H9 (cell line): Measurements from ENCODE around the gene LYSMD2. TPM values are rescaled to one million over a fixed set of nuclear protein-coding genes. Genes with fewer than 3 reads are reported as not detected.

ENCODE experiments used
- DNase-seq: peaks from one replicate; pipeline ENCODE4 v3.0.0-alpha.2; 2017
- H2AFZ ChIP-seq: one replicate; pipeline ENCODE4 v1.6.1; 2013; ENCODE audit warnings: mild to moderate bottlenecking, low read length, control low read depth, moderate library complexity
- H2AK5ac ChIP-seq: 2 replicates; pipeline ENCODE4 v1.6.1; 2013; ENCODE audit warnings: low read length, control low read depth, mixed read lengths; ENCODE audit not compliant: insufficient read length
- H2BK120ac ChIP-seq: one replicate; pipeline ENCODE4 v1.6.1; 2013; ENCODE audit warnings: low read depth, mild to moderate bottlenecking, low read length, control low read depth, inconsistent platforms; ENCODE audit not compliant: poor library complexity, severe bottlenecking
- H2BK12ac ChIP-seq: 2 replicates; pipeline ENCODE4 v1.6.1; 2013; ENCODE audit warnings: low read length, control low read depth, mixed read lengths, low read depth; ENCODE audit not compliant: insufficient read length
- H2BK15ac ChIP-seq: 2 replicates; pipeline ENCODE4 v1.6.1; 2013; ENCODE audit warnings: low read depth, low read length, control low read depth
- H2BK20ac ChIP-seq: one replicate; pipeline ENCODE4 v1.6.1; 2013; ENCODE audit warnings: low read depth, mild to moderate bottlenecking, low read length, control low read depth, inconsistent platforms; ENCODE audit not compliant: poor library complexity, severe bottlenecking
- H2BK5ac ChIP-seq: 2 replicates; pipeline ENCODE4 v1.6.1; 2013; ENCODE audit warnings: low read length, control low read depth, mixed read lengths; ENCODE audit not compliant: insufficient read length
- H3K14ac ChIP-seq: 2 replicates; pipeline ENCODE4 v1.6.1; 2013; ENCODE audit warnings: low read length, control low read depth; ENCODE audit not compliant: insufficient read depth
- H3K18ac ChIP-seq: 2 replicates; pipeline ENCODE4 v1.6.1; 2013; ENCODE audit warnings: low read depth, mild to moderate bottlenecking, mixed read lengths, low read length, control low read depth; ENCODE audit not compliant: insufficient read length
- H3K23ac ChIP-seq: 2 replicates; pipeline ENCODE4 v1.6.1; 2013; ENCODE audit warnings: low read length, control low read depth, mixed read lengths, low read depth; ENCODE audit not compliant: insufficient read length
- H3K23me2 ChIP-seq: 2 replicates; pipeline ENCODE4 v1.6.1; 2013; ENCODE audit warnings: low read depth, mild to moderate bottlenecking, mixed read lengths, low read length, control low read depth; ENCODE audit not compliant: insufficient read length, poor library complexity, severe bottlenecking
- H3K27ac ChIP-seq: 2 replicates; pipeline ENCODE4 v1.5.1; 2013; ENCODE audit warnings: low read length, control low read depth, mixed read lengths, low read depth; ENCODE audit not compliant: insufficient read length
- H3K27me3 ChIP-seq: 2 replicates; pipeline ENCODE4 v1.6.1; 2013; ENCODE audit warnings: low read length, control low read depth, inconsistent platforms; ENCODE audit not compliant: insufficient read depth
- H3K4ac ChIP-seq: 2 replicates; pipeline ENCODE4 v1.6.1; 2013; ENCODE audit warnings: low read depth, mild to moderate bottlenecking, control low read depth, inconsistent platforms, low read length, moderate library complexity
- H3K4me1 ChIP-seq: 2 replicates; pipeline ENCODE4 v1.6.1; 2013; ENCODE audit warnings: low read length, control low read depth, inconsistent platforms; ENCODE audit not compliant: insufficient read depth
- H3K4me2 ChIP-seq: 2 replicates; pipeline ENCODE4 v1.6.1; 2013; ENCODE audit warnings: low read length, control low read depth, mixed read lengths; ENCODE audit not compliant: insufficient read length, insufficient read depth
- H3K56ac ChIP-seq: 2 replicates; pipeline ENCODE4 v1.6.1; 2013; ENCODE audit warnings: low read depth, mild to moderate bottlenecking, mixed read lengths, low read length, control low read depth; ENCODE audit not compliant: insufficient read length
- H3K79me1 ChIP-seq: 2 replicates; pipeline ENCODE4 v1.6.1; 2013; ENCODE audit warnings: low read depth, mild to moderate bottlenecking, moderate library complexity, low read length, control low read depth, inconsistent platforms; ENCODE audit not compliant: insufficient read depth, poor library complexity, severe bottlenecking
- H3K79me2 ChIP-seq: 2 replicates; pipeline ENCODE4 v1.6.1; 2013; ENCODE audit warnings: low read length, control low read depth, inconsistent platforms; ENCODE audit not compliant: insufficient read depth
- H3K9ac ChIP-seq: 2 replicates; pipeline ENCODE4 v1.6.1; 2013; ENCODE audit warnings: low read length, control low read depth, mixed read lengths; ENCODE audit not compliant: insufficient read length; ENCODE audit errors: extremely low read depth
- H3K9me3 ChIP-seq: one replicate; pipeline ENCODE4 v1.6.1; 2013; ENCODE audit warnings: low read depth, low read length, inconsistent platforms; ENCODE audit not compliant: control insufficient read depth
- H3T11ph ChIP-seq: one replicate; pipeline ENCODE4 v1.6.1; 2013; ENCODE audit warnings: mild to moderate bottlenecking, low read length, control low read depth, inconsistent platforms
- H4K20me1 ChIP-seq: one replicate; pipeline ENCODE4 v1.6.1; 2013; ENCODE audit not compliant: control insufficient read depth, insufficient read length, insufficient read depth
- H4K5ac ChIP-seq: 2 replicates; pipeline ENCODE4 v1.6.1; 2013; ENCODE audit warnings: low read depth, mild to moderate bottlenecking, mixed read lengths, low read length, control low read depth; ENCODE audit not compliant: insufficient read length
- H4K8ac ChIP-seq: replicated peaks from 2 replicates; pipeline ENCODE4 v1.6.1; 2013; ENCODE audit warnings: low read length, control low read depth, mixed read lengths, low read depth; ENCODE audit not compliant: insufficient read length
- H4K91ac ChIP-seq: 2 replicates; pipeline ENCODE4 v1.6.1; 2013; ENCODE audit warnings: low read depth, mild to moderate bottlenecking, moderate library complexity, mixed read lengths, low read length, control low read depth; ENCODE audit not compliant: insufficient read length
- H3K27ac Mint-ChIP-seq, 3 experiments: 2 replicates in 2 of 3; 3 replicates in 1 of 3; pipeline ENCODE4 v1.8.0; 2020 to 2021; ENCODE audit warnings: mixed read lengths in 3 of 3, mild to moderate bottlenecking in 1 of 3, moderate library complexity in 1 of 3
- H3K27me3 Mint-ChIP-seq: 2 replicates; pipeline ENCODE4 v1.8.0; 2021; ENCODE audit warnings: low read depth, mild to moderate bottlenecking, moderate library complexity, mixed read lengths
- H3K36me3 Mint-ChIP-seq, 3 experiments: 2 replicates in 2 of 3; 3 replicates in 1 of 3; pipeline ENCODE4 v1.8.0; 2020 to 2021; ENCODE audit warnings: low read depth in 3 of 3, mixed read lengths in 3 of 3; ENCODE audit not compliant: insufficient read depth in 1 of 3
- H3K4me1 Mint-ChIP-seq, 2 experiments: 2 replicates each; pipeline ENCODE4 v1.8.0; 2020; ENCODE audit warnings: mixed read lengths in 2 of 2
- H3K4me3 Mint-ChIP-seq, 2 experiments: 2 replicates in 1 of 2; 3 replicates in 1 of 2; pipeline ENCODE4 v1.8.0; 2020 to 2021; ENCODE audit warnings: mild to moderate bottlenecking in 2 of 2, mixed read lengths in 2 of 2, moderate library complexity in 1 of 2
- H3K9me3 Mint-ChIP-seq, 2 experiments: 2 replicates in 1 of 2; 3 replicates in 1 of 2; pipeline ENCODE4 v1.8.0; 2020; ENCODE audit warnings: mild to moderate bottlenecking in 2 of 2, mixed read lengths in 2 of 2, moderate library complexity in 1 of 2
- CTCF ChIP-seq: fragments of 200-600 bp; sonication (generic); conservative IDR thresholded peaks from 3 replicates; pipeline ENCODE4 v1.8.0; 2021; ENCODE audit warnings: antibody characterized with exemption, mild to moderate bottlenecking
- WGBS: extraction: QIAGEN DNeasy Blood & Tissue Kit; methylation state at CpG from one replicate; pipeline ENCODE4 v1.1.7; 2013; ENCODE audit warnings: missing lambda C conversion rate, low lambda C conversion rate, mixed read lengths; ENCODE audit not compliant: insufficient read length; ENCODE audit errors: extremely low coverage; 5-methylcytosine and 5-hydroxymethylcytosine counted together
- total RNA-seq: library from RNA; stranded (reverse); gene quantifications from 2 replicates; pipeline ENCODE4 v1.2.1, GENCODE V29; 2021

Gene LYSMD2
- total RNA-seq, 1 experiment from 2014 or later = 3.9 TPM

DNA sequence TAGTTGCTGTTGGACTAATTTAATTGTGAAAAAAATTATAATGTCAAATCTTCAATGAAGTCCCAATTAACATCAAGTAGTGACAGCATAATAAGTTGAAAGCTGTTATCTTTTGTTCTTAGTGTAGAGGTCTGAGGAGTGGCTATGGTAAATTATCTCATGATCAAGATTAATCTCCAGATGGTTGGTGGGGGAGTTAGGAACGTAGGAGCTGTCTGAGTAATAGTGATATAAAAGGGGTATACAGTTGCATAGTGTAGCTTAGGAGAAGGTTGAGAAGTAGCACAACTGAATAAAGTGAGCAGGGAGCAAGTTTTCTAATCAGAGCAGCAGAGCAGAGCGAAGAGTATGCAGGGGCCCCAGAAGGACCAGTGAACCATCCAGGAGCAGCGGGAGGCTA, 33.4 kb upstream of the LYSMD2 start:
- WGBS = no CpG with 5 or more reads among the region's 3 CpGs
- no peak overlapping the region for H4K91ac ChIP-seq
- H3K18ac ChIP-seq = no peak overlapping the region
- H2BK15ac ChIP-seq = no peak overlapping the region
- no peak overlapping the region for H3K4me2 ChIP-seq
- H2BK5ac ChIP-seq = no peak overlapping the region
- H3K36me3 Mint-ChIP-seq = no peaks in the 10 kb centered on the region; a peak in 4 of 7 replicates
- no peaks in the 10 kb centered on the region for H3K9me3 ChIP-seq
- H3K4me3 Mint-ChIP-seq = no peak overlapping the region
- no peak overlapping the region for H3K27ac ChIP-seq
- no peaks in the 10 kb centered on the region for H4K20me1 ChIP-seq
- no peak for TF ChIP-seq CTCF
- H3K79me2 ChIP-seq = no peaks in the 10 kb centered on the region
- H3T11ph ChIP-seq = no peak overlapping the region
- no peaks in the 10 kb centered on the region for H3K79me1 ChIP-seq
- no peak overlapping the region for H2AK5ac ChIP-seq
- H4K5ac ChIP-seq = no peak overlapping the region
- H2BK120ac ChIP-seq = no peak overlapping the region
- H3K27me3 Mint-ChIP-seq = no peaks in the 10 kb centered on the region
- H2BK20ac ChIP-seq = no peak overlapping the region
- no peak for DNase-seq
- no peak overlapping the region for H3K56ac ChIP-seq
- H3K4ac ChIP-seq = no peak overlapping the region
- H3K27ac Mint-ChIP-seq = no peak overlapping the region
- H3K9ac ChIP-seq = no peak overlapping the region
- H2AFZ ChIP-seq = no peak overlapping the region
- H3K4me1 ChIP-seq = no peaks in the 10 kb centered on the region
- no peak overlapping the region for H4K8ac ChIP-seq
- H3K14ac ChIP-seq = no peak overlapping the region
- H3K27me3 ChIP-seq = no peaks in the 10 kb centered on the region
- no peak overlapping the region for H3K23ac ChIP-seq
- H3K9me3 Mint-ChIP-seq = no peaks in the 10 kb centered on the region
- no peaks in the 10 kb centered on the region for H3K23me2 ChIP-seq
- no peak overlapping the region for H2BK12ac ChIP-seq
- H3K4me1 Mint-ChIP-seq = peaks cover 1 to 19% of the 10 kb centered on the region in 2 experiments
